G401.6 (cell line): ENCODE measurements around the gene RAP1GDS1.
"Not testable (repeated sequence)": the region's sequence is repeated elsewhere in the genome, so short reads cannot be mapped to it uniquely, and the experiment has no call there.

Experiments
- FAIRE-seq: peaks from 2 replicates; lab custom pipeline; 2012; peaks lifted over from hg19 to GRCh38; lab: Jason Lieb, UNC

Gene RAP1GDS1

GRCh38 chr4:98260579-98261404 lies at the start of gene RAP1GDS1:
Gene RAP1GDS1, plus strand, starts transcription at chr4:98261384. Its CDS starts 182 bp downstream, at chr4:98261566.
- FAIRE-seq: no peak

DNA sequence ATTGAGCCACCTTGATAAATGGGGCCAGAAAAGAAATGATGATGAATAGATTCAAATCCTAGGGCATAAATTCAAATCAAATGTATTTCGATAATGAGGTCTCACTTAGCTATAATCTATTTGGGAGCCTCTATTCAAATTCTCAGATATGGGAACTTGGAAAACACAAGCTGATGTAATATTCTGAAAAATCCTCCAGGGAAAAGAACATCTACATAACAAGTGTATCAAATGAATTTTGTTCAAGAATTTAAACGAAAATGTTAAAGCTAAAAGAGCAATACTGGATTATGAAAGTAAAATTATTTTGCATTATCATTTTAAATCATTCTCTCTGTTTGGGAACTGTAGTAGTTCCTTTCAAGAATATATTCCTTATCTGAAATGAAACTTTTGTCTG lies 38.9 kb upstream of the RAP1GDS1 start:
- no peak for FAIRE-seq

- no peak for FAIRE-seq
Measured at GRCh38 chr4:98226396-98226795, 34.8 kb upstream of the RAP1GDS1 start.

GRCh38 chr4:98230961-98231360 lies 30.2 kb upstream of the RAP1GDS1 start:
- no peak for FAIRE-seq

DNA sequence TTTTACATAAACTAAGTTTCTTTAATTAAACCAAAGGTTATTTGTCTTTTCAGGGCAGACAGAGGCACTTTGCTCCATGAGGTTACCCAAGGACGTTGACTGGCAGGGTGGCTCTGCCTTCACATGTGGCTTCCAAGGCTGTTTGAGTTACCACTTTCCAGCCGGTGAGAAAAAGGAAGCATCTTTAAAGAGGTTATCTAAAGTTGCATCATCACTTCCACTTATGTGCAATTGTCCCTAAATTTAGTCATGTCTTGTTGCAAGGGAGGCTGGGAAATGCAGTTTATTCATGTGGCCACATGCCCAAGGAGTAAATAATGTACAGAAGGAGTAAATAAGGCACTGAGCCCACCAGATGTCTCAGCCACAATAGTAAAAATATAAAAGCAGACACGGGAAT lies 29.0 kb upstream of the RAP1GDS1 start:
- no peak for FAIRE-seq

DNA sequence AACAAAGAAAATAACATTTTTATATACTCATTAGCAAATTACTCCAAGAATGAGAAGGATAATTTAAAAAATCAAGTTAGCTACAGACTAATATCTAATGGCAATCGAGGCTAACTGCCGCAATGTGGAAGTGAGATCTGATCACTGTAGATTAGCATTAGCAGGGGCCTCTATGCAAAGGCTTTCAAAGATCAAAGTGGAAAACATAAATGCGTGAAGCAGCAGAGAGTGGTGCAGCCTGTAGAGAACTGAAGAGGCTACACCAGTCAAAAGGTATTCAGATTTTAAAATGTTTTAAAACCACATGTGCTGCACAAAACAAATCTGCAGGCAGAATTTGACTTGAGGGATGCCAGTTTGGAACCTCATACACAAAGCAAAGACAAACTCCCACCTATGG lies 24.0 kb upstream of the RAP1GDS1 start:
- no peak for FAIRE-seq

- no peak for FAIRE-seq
Measured at GRCh38 chr4:98242063-98242462, 19.1 kb upstream of the RAP1GDS1 start.

DNA sequence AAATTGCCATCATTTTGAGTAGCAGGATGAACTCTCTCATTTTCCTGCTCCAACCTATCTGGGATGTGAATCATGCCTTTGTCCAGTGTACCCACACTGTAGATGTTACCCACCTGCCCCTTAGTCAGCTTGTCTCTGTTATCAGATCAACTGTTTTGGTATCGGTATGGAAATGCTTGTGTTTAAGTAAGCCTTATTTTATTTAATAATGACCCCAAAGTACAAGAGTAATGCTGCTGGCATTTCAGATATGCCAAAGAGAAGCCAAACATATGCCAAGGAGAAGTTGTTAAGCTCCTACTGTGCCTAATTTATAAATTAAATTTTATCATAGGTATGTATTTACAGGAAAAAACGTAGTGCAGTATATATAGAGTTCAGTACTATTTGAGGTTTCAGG lies 18.6 kb upstream of the RAP1GDS1 start:
- FAIRE-seq: no peak

GRCh38 chr4:98245226-98245625 lies 16.0 kb upstream of the RAP1GDS1 start:
- no peak for FAIRE-seq

- no peak for FAIRE-seq
Measured at GRCh38 chr4:98248934-98249333, 12.2 kb upstream of the RAP1GDS1 start.

GRCh38 chr4:98249831-98250230 lies 11.4 kb upstream of the RAP1GDS1 start:
- no peak for FAIRE-seq

- no peak for FAIRE-seq
Measured at GRCh38 chr4:98253499-98253898, 7.7 kb upstream of the RAP1GDS1 start.

- FAIRE-seq: no peak
Measured at GRCh38 chr4:98260047-98260578, 1.1 kb upstream of the RAP1GDS1 start.

GRCh38 chr4:98261405-98262291 lies 464 bp downstream of the RAP1GDS1 start:
- no peak for FAIRE-seq

DNA sequence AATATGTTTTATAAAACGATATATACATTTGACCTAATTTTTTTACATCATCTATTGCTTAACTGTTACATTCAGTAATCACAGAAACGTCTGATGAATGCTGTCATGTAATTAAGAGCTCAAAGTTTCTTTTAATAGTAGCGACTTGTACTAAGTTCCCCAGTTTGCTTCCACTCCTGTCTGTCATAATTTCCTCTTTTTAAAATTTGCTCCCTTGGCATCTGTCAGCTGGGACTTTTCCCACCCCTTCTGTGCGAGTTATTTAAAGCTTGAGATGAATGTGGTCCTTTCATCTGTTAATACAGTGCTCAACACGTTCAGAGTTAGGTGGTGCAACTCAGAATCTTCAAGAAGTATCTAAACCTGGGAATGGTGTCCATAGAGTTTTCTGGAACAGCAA lies 1.2 kb downstream of the RAP1GDS1 start:
- FAIRE-seq: no peak

DNA sequence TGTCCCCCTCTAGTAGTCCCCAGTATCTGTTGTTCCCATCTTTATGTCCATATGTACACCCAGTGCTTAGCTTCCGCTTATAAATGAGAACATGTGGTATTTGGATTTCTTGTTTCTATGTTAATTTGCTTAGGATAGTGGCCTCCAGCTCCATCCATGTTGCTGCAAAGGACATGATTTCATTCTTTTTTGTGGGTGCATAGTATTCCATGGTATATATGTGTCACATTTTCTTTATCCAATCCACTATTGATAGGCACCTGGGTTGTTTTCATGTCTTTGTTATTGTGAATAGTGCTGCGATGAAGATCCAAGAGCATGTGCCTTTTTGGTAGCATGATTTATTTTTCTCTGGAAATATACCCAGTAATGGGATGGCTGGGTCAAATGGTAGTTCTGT lies 6.3 kb downstream of the RAP1GDS1 start:
- FAIRE-seq: no peak

- FAIRE-seq: no peak
Measured at GRCh38 chr4:98275145-98275544, 14.0 kb downstream of the RAP1GDS1 start.

- FAIRE-seq: peak; percentile 53
Measured at GRCh38 chr4:98283219-98284189, 22.3 kb downstream of the RAP1GDS1 start.

DNA sequence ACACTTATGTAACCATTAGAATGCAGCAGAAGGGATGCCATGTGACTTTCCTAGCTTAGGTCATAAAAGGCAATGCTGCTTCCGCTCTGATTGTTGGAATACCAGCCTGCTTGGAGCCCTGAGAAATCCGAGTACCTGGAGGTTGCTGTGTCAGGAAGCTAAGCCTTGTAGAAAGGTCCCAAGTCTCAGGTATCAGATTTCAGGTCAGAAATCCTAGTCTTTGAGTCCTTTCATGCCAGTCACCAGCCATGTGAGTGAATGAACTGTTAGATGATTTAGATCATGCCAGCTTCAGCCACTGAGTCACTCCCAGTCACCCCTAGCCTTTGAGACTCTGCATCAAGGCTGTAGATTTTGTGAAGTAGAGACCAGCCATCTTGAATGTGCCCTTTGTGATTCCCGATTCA lies 23.5 kb downstream of the RAP1GDS1 start:
- no peak for FAIRE-seq

DNA sequence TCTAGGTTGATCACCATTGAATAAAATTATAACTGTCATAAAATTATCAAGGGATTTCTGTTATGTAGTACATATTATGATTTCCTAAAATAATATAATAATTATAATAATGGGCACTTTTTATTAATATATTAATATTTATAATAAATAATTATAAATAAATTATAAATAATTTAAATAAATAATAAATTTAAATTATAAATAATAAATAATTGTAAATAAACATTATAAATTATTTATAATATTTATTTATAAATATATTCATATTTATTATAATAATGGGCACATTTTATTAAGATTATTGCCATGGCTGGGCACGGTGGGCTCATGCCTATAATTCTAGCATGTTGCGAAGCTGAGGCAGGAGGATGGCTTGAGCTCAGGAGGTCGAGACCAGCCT lies 24.5 kb downstream of the RAP1GDS1 start:
- peak; percentile 98 for FAIRE-seq

- no peak for FAIRE-seq
Measured at GRCh38 chr4:98287328-98287727, 26.1 kb downstream of the RAP1GDS1 start.

DNA sequence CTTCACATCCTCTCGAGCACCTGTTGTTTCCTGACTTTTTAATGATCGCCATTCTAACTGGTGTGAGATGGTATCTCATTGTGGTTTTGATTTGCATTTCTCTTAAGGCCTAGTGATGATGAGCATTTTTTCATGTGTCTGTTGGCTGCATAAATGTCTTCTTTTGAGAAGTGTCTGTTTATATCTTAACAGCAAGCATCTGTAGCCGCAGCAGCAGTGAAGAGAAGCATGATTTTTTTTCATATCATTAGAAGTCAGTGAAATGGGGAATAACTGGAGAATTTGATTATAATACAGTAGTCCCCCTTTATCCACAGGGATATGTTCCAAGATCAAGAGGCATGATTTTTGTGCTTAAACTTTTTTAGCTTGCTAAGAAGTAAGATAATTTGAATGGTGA lies 27.5 kb downstream of the RAP1GDS1 start:
- not testable (repeated sequence) for FAIRE-seq
